MCF 10A (cell line): ENCODE data around the gene RNU2-1. TPM values are rescaled to one million over a fixed set of nuclear protein-coding genes. Genes with fewer than 3 reads are reported as not detected.

ENCODE experiments used
- BruUV-seq: library from RNA; stranded (reverse); fragments of 400-500 nt; replicated peaks from 2 replicates; lab custom pipeline; 2021; lab: Mats Ljungman, UMichigan
- CTCF ChIA-PET: fragments of 300-600 bp; sonication (Branson Sonifier 250); formaldehyde crosslinking; extraction: SDS; loops from one replicate; lab custom pipeline; 2021; ENCODE audit warnings: antibody characterized with exemption, inconsistent platforms; lab: Yijun Ruan, JAX
- POLR2A ChIA-PET: fragments of 300-600, 350-650 bp; sonication (Branson Sonifier 250); formaldehyde crosslinking; extraction: SDS; loops from one replicate; lab custom pipeline; 2020; ENCODE audit warnings: antibody characterized with exemption, inconsistent platforms; lab: Yijun Ruan, JAX
- DNase-seq: peaks from one replicate; pipeline ENCODE4 v3.0.0-alpha.2; 2018; ENCODE audit not compliant: unreplicated experiment
- H3K27ac Mint-ChIP-seq: one replicate; pipeline ENCODE4 v1.8.0; 2022; ENCODE audit warnings: mild to moderate bottlenecking, low read depth, mixed read lengths; ENCODE audit not compliant: unreplicated experiment
- H3K27me3 Mint-ChIP-seq: one replicate; pipeline ENCODE4 v1.8.0; 2022; ENCODE audit warnings: mixed read lengths; ENCODE audit not compliant: insufficient read depth, unreplicated experiment
- H3K36me3 Mint-ChIP-seq: one replicate; pipeline ENCODE4 v1.8.0; 2022; ENCODE audit warnings: mild to moderate bottlenecking, moderate library complexity, mixed read lengths; ENCODE audit not compliant: insufficient read depth, unreplicated experiment
- H3K4me1 Mint-ChIP-seq: one replicate; pipeline ENCODE4 v1.8.0; 2022; ENCODE audit warnings: mixed read lengths; ENCODE audit not compliant: insufficient read depth, unreplicated experiment
- H3K4me3 Mint-ChIP-seq: one replicate; pipeline ENCODE4 v1.8.0; 2022; ENCODE audit warnings: mild to moderate bottlenecking, moderate library complexity, mixed read lengths; ENCODE audit not compliant: unreplicated experiment
- H3K9me3 Mint-ChIP-seq: one replicate; pipeline ENCODE4 v1.8.0; 2022; ENCODE audit warnings: mixed read lengths; ENCODE audit not compliant: unreplicated experiment
- intact Hi-C: fragments of 100-400 bp; cut with micrococcal nuclease; formaldehyde crosslinking; loops from 2 replicates; pipeline ENCODE4 v1.14.1; 2022
- total RNA-seq: library from RNA; stranded (reverse); gene quantifications from 2 replicates; pipeline ENCODE4 v1.2.3, GENCODE V29; 2022
- TF ChIP-seq, protein P1 (sequence below): fragments of 200-600 bp; IDR thresholded peaks from one replicate; pipeline ENCODE4 v1.8.0; 2022; ENCODE audit warnings: antibody characterized with exemption, mild to moderate bottlenecking; ENCODE audit not compliant: unreplicated experiment

The RNU2-1 gene
- total RNA-seq, 1 experiment from 2014 or later: 4,245 TPM

DNA sequence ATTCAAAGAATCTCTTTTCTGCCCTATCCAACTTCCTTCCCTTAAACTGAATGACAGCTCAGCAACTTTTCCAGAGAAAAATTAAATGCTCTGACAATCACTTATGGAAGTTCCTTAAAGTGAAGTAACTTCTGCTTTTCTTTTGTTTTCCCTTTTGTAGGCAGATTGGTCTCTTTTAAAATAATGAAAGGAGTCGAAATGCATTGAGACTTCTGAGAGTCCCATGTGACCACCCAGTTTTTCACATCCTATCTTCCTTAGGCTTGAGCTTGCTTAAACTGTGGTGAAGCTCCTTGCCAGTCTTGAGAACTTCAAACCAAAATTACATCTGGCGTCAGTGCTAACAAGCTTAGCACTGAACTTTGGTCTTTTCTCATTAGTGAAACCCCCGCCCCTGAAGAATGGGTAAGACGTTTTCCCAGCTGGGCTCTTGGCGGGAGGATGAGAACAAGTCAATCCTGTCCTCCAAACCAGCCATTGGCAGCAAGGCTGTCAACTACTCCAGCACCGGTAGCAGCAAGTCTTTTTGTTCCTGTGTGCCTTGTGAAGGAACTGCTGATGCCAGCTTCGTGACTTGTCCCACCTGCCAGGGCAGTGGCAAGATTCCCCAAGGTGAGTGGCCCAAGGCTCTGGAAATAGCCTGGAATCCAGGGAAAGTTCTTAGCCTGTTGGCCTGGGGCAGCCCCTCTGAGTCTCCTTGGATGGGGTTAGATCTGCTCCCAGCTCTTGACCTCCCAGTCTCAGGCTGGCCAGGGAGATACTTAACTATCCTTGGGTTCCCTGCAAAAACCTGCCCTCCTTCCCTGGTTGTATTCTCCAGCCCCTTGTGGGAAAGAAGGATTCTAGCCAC lies 20.9 kb downstream of the RNU2-1 start:
- Mint-ChIP-seq H3K4me3 (peak overlapping the region; percentile 69), H3K4me1 (peaks cover 8% of the 10 kb centered on the region), H3K27ac (peak overlapping the region; percentile 71), H3K9me3 (no peaks in the 10 kb centered on the region), H3K36me3 (peaks cover 79% of the 10 kb centered on the region), H3K27me3 (no peaks in the 10 kb centered on the region)
- CTCF ChIA-PET: interaction anchor here (0.5 to 0.7 kb wide), 2 partner anchors 24 to 29 kb away, joined by 3 read pairs; no protein-coding TSS in a partner anchor
- intact Hi-C loops: loop anchor here (5.0 kb wide), 1 partner anchor 191 kb away; the partner anchor contains the start of gene VAT1
- POLR2A ChIA-PET: interaction anchor here (0.6 to 1.7 kb wide), 2 partner anchors 15 to 20 kb away, joined by 4 read pairs; no protein-coding TSS in a partner anchor
- no peak for DNase-seq
- no TSS peak for BruUV-seq
- TF ChIP-seq, protein P1, sequence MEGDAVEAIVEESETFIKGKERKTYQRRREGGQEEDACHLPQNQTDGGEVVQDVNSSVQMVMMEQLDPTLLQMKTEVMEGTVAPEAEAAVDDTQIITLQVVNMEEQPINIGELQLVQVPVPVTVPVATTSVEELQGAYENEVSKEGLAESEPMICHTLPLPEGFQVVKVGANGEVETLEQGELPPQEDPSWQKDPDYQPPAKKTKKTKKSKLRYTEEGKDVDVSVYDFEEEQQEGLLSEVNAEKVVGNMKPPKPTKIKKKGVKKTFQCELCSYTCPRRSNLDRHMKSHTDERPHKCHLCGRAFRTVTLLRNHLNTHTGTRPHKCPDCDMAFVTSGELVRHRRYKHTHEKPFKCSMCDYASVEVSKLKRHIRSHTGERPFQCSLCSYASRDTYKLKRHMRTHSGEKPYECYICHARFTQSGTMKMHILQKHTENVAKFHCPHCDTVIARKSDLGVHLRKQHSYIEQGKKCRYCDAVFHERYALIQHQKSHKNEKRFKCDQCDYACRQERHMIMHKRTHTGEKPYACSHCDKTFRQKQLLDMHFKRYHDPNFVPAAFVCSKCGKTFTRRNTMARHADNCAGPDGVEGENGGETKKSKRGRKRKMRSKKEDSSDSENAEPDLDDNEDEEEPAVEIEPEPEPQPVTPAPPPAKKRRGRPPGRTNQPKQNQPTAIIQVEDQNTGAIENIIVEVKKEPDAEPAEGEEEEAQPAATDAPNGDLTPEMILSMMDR: no peak

DNA sequence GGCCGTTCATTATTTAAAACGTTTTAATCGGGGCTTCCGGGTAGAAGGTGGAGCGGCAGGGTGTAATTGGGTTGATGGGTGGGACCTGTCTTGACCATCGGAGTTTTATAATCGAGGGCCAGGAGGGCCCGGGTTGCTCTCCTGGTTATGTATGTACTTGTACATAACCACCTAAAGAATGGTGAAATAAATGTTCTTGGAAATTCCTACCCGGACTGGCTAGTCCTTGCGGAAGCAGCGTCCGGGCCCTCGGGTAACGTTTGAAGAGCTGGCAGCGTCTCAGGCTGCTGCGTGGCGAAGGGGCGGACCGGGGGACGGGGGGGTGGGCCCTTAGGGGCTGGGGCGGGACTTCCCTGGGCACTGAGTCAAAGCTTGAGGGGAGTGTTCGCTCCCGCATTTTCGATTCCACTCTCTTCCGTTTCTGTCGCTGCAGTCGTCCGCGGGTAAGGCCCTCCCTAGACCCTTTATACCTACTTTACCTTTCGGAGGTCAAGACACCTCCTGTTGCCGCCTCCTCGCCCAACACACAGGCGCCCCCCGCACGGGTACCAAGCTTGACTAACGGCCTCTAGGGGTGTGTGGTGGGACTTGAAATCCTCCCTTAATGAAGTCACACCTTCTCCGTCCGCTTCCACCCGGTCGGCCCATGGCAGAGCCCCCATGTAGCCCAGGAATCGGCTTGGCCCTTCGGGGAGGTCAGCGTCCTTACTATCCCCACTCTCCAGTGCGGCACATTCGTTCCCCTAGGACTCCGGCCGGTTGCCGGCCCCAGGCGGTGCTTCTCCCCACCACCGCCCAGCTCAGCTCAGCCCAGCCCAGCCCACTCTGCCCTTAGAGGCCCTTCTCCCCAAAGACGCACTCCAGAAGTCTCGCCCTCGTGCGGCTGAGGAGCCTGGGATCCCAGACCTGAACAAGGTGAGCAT lies 22.0 kb downstream of the RNU2-1 start, which contains the start of gene TMEM106A:
TSS of gene TMEM106A (plus strand) at position 396 of the 923 bp plus-strand sequence. CDS start 1,167 bp downstream, outside the sequence.
- Mint-ChIP-seq H3K9me3 (no peaks in the 10 kb centered on the region), H3K27ac (peak within 1 kb of the TSS; percentile 71), H3K36me3 (peaks cover 89% of the 10 kb centered on the region), H3K4me3 (peak within 1 kb of the TSS; percentile 69), H3K27me3 (no peaks in the 10 kb centered on the region), H3K4me1 (peaks cover 8% of the 10 kb centered on the region)
- BruUV-seq: no TSS peak
- intact Hi-C loops: loop anchor here (5.0 kb wide), 1 partner anchor 189 kb away; the partner anchor contains the start of gene VAT1
- POLR2A ChIA-PET: interaction anchor here (0.6 to 1.8 kb wide), 11 partner anchors 11 to 121 kb away, joined by 3 to 10 read pairs (median 4); no protein-coding TSS in a partner anchor
- CTCF ChIA-PET: interaction anchor here (0.6 to 0.7 kb wide), 2 partner anchors 162 to 176 kb away, joined by 3 read pairs; no protein-coding TSS in a partner anchor
- TF ChIP-seq, protein P1: no peak
- DNase-seq: peak; percentile 76

DNA sequence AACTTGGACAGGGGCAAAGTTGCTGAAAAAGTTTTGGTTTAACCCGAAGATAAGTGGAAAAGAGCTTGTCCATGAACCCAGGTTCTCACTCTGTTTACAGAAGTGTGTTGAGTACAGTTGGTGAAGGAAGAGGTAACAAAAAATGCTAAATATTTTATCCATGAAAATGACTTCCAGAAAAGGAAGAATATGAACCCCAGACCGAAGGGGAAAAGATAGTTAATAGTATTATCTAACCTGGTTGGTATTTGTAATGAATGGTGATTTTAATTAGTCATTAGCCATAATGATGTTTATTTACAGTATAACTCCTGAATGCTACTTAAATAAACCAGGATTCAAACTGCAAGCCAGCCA lies 22.7 kb downstream of the RNU2-1 start:
- ChIA-PET CTCF (interaction anchor here (0.6 kb wide), 2 partner anchors 93 to 899 kb away, joined by 3 to 4 read pairs; no protein-coding TSS in a partner anchor), POLR2A (interaction anchor here (0.8 to 1.8 kb wide), 7 partner anchors 11 to 105 kb away, joined by 3 to 10 read pairs (median 4); no protein-coding TSS in a partner anchor)
- BruUV-seq: TSS peak; percentile 65
- no peaks in the 10 kb centered on the region for H3K27me3 Mint-ChIP-seq
- no peak for DNase-seq
- H3K9me3 Mint-ChIP-seq: no peaks in the 10 kb centered on the region
- intact Hi-C loops: loop anchor here (5.0 kb wide), 1 partner anchor 189 kb away; the partner anchor contains the start of gene VAT1
- H3K4me1 Mint-ChIP-seq: peaks cover 8% of the 10 kb centered on the region
- peak overlapping the region; percentile 69 for H3K4me3 Mint-ChIP-seq
- TF ChIP-seq, protein P1: no peak
- peaks cover 91% of the 10 kb centered on the region for H3K36me3 Mint-ChIP-seq
- H3K27ac Mint-ChIP-seq: peak overlapping the region; percentile 71
